NCI-H187 (cell line): ENCODE results near the gene ATP1B3.
"Not testable (repeated sequence)": the region's sequence is repeated elsewhere in the genome, so short reads cannot be mapped to it uniquely, and the experiment has no call there.

ENCODE experiments used
- DNase-seq, 2 experiments: peaks; one replicate each; lab custom pipeline; 2025; lab: John Stamatoyannopoulos, UW

Gene ATP1B3

DNA sequence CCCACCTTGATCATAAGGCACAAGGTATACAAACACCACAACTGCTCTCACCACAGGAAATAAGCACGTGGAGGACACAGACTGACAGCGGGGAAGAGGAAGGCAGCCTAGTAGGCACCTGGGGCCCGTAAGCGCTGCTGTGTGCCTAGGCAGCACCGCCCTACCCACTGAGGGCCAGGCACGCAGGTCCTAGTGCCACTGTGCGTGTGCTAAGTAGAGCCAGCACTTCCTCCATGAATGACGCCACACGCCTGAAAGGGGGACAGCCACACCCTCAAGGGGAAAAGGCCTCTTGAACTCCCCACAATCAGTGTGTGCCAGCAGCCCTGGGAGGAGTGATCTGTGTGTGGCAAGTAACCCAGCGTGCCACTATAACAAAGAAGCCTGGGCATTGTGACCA is 73.0 kb downstream of the ATP1B3 start:
- DNase-seq: no peak

- DNase-seq: no peak
Measured at GRCh38 chr3:141949972-141950371, 73.5 kb downstream of the ATP1B3 start.

DNA sequence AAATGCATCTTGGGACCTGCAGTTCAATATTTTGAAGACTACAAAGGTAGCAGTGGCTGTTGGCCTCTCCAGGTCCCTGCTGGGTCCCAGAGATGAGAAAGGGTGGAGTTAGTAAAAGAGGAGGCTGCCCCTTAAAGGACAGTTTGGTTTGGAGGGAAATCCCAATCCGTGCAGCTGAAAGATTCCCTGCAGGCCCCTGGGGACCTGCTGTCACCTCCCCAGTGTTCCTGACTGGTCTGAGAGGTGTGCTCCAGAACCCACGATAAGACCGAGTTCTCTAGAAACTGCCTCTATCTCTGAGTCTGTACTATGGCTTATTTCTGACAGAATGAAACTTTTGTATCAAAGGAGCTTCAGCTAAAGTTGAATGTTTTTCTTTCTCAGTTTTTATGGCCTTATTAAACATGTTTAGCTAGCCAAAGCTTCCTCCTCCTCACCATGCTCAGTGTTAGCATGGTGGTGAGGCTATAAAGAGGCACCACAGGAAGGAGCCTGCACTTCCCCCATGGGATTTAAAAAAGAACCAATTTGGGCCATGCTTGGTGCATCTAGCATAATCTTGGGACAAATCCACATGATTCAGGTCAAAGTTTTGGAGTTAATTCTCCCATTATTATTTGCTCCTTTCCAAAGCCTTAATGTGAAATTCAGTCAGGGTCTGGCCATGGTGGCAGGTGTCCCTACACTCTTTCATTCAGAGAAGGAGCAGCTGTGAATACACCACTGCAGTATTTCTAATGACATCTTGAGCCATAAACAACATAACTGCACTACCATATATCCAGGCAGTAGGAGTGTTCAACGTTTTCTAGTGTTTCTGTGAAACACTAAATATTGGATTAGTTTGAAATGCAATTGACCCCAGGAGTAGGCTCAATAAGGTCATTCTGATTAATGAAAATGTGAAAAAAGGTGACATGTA is 74.4 kb downstream of the ATP1B3 start:
- no peak for DNase-seq

DNA sequence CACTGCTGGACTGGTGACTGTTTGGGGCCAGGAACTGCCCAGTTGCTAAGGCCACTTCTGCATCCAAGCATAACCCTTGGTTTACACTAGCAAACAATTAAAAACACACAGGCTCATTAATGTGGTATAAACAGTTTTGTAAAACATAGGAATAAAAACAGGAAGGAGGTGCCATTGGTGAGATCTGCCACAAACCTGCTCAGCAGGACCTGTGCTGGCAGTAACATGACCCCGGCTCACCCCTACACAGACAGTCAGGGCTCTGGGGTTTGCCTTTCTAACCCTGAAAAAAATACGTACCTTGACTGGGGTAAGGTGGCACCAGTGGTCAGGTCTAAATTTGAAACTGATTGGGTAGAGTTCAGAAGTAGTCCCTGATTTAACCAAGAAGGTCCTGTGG is 76.2 kb downstream of the ATP1B3 start:
- no peak for DNase-seq

- no peak for DNase-seq
Measured at GRCh38 chr3:141955175-141955574, 78.7 kb downstream of the ATP1B3 start.

DNA sequence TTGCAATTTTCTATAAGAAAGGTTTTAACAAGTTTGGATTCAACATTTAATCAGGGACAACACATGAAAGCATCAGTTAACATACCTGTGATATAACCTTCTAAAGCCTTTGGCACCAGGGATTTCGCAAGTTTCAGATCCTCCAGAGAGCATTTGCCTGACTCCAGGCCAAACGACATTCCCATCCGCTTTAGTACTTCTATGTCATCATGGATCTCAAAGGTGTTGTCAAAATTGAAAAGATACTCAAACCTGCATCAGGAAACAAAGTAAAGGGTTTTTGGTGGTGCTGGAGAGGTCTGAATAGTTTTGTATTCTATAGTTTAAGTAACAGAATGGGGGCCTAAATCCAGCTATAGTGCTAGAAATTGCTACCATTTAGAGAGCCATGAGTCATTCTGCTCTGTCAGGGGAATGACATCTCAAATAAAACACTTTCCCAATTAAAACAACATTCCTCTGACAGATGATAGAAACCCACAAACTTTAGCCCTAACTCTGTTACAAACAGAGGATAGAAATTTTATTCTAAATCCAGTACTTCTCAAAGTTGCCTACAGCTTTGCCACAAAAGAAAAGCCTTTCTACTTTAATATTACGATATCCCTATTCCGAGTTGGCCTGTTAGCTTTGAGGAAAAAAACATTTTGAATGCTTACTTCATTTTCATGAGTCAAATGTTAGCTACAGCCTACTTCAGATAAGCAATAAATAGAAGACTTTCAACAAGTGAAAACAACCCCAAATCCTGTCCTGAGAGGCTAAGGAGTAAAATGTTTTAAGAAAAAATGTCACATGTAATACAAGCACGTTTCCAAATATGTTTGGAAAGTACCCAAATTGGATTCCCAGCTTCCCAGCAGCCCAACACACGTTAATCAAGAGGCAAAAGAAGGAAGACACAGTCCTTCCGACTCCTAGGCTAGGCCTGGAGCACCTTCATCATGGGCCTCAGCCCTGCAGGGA is 83.4 kb downstream of the ATP1B3 start:
- DNase-seq: no peak

DNA sequence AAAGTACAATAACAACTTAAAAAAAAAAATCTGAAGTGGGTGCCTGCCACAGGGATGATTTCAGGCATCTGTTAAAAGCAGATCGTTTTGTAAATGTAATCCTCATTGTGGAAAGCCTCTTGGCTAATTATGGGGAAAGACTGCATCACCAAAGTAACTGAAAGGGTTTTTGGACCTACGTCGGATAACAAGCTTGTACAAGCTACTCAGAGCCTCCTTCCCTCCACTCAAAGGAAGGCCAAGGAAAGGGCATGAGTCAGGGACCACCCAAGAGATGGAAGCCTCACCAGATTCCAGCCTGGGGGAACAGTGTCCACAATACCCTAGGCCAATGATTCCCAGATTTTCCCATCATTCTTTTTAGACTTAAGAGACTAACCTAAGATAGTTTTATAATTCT is 84.3 kb downstream of the ATP1B3 start:
- DNase-seq: no peak

GRCh38 chr3:141963301-141963700 is 86.9 kb downstream of the ATP1B3 start:
- no peak for DNase-seq

GRCh38 chr3:141965471-141965870 is 89.0 kb downstream of the ATP1B3 start:
- DNase-seq: no peak

GRCh38 chr3:141969711-141970110 is 93.3 kb downstream of the ATP1B3 start:
- DNase-seq: no peak

- no peak for DNase-seq
Measured at GRCh38 chr3:141971571-141971970, 95.1 kb downstream of the ATP1B3 start.

- no peak for DNase-seq
Measured at GRCh38 chr3:141972399-141972798, 96.0 kb downstream of the ATP1B3 start.

GRCh38 chr3:141974777-141975176 is 98.3 kb downstream of the ATP1B3 start:
- DNase-seq: not testable (repeated sequence)
